Mammary epithelial cell (primary cell): Measurements from ENCODE around the gene H3-3A.

Experiments
- CTCF ChIP-seq, 2 donors: IDR thresholded peaks in 1 of 2; conservative IDR thresholded peaks in 1 of 2; 2 replicates each; pipeline ENCODE4 v1.5.1; 2011 to 2012; ENCODE audit warnings: inconsistent platforms in 2 of 2, low read length in 2 of 2, mild to moderate bottlenecking in 2 of 2, control low read depth in 1 of 2, low read depth in 1 of 2; ENCODE audit not compliant: insufficient read depth in 1 of 2; ENCODE audit errors: extremely low read depth in 1 of 2
- EZH2 ChIP-seq: IDR thresholded peaks from 2 replicates; pipeline ENCODE4 v1.6.1; 2012; ENCODE audit warnings: low read length, inconsistent platforms, borderline replicate concordance

GRCh38 chr1:226104671-226105121, 42.2 kb downstream of the H3-3A start:
- TF ChIP-seq CTCF (conservative IDR thresholded peaks at IDR 0.05 in 1 of 2, IDR thresholded peaks at IDR 0.05 in 1 of 2; ENCODE audit: extremely low read depth in 1 of 2, insufficient read depth in 1 of 2, low read depth in 1 of 2, low read length in 2 of 2) (no peak), EZH2 (no peak)
